SIG-M5 treated with dmso at 0.1 percent for 504 hours (cell line): Measurements from ENCODE around the gene NUDT4B.
"Not testable (repeated sequence)": the region's sequence is repeated elsewhere in the genome, so short reads cannot be mapped to it uniquely, and the experiment has no call there.

Experiments
- DNase-seq: peaks from one replicate; lab custom pipeline; 2025; ENCODE audit not compliant: unreplicated experiment; lab: John Stamatoyannopoulos, UW

The NUDT4B gene

DNA sequence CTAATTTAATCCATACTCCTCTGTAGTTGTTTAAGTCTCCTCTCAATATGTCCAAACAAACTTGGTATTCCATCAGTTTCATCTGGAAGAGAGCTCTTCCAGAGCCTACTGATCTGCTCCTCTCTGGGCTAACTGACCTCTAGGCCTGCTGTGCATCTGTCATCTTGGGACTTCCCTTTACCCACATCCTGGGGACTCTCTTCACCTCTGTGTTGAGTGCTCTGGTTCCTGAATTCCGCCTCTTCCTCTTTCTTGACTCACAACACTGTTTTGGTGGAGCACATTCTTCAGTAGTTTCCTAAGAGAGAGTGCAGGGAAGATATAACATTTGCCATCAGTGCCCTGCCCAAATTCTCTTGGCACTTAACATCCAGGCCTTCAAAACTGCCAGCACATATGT is 13.0 kb upstream of the NUDT4B start:
- not testable (repeated sequence) for DNase-seq

DNA sequence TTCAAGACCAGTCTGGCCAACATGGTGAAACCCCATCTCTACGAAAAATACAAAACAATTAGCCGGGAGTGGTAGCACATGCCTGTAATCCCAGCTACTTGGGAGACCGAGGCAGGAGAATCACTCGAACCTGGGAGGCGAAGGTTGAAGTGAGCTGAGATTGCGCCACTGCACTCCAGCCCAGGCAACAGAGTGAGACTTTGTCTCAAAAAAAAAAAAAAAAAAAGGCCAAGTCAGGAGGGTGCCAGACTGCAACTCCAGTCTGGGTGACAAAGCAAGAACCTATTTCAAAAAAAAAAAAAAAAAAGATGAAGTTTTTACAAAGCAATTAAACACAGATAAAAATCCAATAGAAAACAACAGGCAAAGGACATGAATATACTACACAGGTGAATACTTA is 9.9 kb upstream of the NUDT4B start:
- not testable (repeated sequence) for DNase-seq

DNA sequence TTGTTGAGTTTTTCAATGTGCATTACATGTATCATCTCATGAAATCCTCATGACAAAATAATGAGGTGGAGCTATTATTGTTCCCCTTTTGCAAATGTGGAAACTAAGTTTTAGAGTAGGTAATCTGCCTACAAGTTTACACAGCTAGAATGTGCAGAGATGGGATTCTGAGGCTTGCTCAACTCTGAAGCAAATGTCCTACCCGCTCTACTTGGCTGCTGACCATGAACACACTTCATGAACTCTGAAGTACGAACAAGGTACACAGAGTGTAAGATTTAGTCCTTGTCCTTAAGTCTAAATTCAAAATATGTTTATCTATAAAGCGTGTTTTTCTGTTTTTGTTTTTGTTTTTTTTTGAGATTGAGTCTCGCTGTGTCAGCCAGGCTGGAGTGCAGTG is 5.4 kb upstream of the NUDT4B start:
- not testable (repeated sequence) for DNase-seq

DNA sequence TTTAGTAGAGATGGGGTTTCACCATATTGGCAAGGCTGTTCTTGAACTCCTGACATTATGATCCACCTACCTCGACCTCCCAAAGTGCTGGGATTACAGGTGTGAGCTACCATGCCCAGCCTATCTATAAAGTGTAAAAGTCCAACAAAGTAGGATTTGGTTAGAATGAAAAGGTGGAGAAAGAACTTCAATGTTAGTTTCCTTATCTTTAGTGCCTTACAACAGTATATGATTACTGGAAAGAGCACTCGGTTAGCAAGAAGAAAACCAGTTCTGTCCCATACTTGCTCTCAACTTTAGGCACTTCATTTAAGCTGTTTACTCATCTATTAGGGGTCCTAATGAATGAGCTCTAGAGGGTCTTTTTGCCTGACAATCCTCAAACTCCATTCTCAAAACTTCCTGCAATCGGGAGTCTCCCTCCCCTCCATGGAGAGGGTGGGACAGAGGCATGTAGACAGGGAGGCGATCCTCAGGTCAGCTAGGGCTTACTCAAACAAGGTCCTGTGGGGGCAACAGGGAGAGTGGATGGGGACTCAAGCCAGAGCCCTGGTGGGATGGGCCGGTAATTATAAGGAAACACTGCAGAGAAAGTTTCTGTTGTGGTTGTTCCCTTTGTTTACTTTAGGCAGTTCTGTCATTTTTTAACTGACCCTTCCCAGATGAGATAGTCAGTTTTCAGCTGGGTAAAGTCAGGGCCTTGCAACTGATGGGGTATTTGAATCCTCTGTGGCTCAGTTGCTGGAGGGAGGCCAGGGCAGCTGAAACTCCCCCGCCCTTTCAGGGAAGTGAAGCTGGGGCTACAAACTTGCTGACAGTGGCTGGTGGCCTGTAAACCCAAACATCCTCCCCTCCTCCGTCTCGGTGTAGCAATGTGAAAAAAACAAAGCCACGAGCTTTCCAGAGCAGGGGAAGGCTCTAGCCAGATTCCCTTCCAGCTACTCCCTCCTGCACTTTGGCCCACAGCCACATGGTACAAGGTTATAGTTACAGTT is 4.6 kb upstream of the NUDT4B start:
- not testable (repeated sequence) for DNase-seq

DNA sequence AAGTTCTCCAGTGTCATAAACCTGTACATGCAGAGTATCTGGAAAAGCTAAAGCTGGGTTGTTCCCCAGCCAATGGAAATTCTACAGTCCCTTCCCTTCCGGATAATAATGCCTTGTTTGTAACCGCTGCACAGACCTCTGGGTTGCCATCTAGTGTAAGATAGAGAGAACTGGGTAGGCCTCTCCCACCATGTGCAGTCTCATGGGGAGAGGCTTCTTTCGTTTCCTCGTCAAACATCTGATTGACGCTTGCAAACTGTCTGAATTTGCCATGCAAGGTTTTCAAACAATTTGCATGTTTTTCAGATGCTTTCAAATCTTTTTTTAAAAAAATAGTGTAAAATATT is 734 bp downstream of the NUDT4B start:
- DNase-seq: not testable (repeated sequence)

DNA sequence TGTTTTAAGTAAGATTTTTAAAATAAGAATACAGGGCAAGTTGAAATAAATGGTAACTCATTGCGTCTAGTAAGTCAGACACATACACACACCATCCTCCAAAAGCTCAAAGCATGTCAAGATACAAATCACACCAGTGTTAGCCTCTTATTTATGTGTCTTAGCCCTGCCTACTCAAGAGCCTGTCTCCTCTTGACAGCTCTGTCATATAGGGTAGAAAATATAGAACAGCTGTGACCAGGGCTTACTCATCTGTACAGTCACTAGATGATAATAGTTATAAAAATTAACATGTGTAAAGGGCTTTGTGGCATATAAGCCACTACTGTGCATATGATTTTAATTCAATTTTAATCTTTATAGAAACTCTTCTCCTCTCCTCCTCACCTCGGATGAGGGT is 7.7 kb downstream of the NUDT4B start:
- not testable (repeated sequence) for DNase-seq

DNA sequence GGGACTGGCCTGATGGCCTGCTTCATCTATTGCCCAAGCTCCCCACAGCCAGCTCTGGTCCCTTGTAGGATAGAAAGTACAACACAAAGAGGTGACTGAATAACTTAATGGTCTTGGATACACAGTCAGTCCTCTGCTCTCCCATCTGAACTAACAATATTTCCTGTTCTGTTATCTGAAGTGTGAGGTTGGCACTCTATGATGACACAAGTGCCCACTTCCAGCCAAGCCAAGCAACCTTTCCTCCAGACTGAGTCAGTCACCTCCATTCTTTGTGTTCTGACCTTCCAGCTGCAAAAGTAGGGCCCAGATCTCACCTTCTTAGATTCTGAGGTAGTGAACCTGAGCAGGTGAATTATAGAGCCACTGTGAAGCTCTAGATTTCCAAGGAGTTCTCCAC is 8.9 kb downstream of the NUDT4B start:
- not testable (repeated sequence) for DNase-seq

DNA sequence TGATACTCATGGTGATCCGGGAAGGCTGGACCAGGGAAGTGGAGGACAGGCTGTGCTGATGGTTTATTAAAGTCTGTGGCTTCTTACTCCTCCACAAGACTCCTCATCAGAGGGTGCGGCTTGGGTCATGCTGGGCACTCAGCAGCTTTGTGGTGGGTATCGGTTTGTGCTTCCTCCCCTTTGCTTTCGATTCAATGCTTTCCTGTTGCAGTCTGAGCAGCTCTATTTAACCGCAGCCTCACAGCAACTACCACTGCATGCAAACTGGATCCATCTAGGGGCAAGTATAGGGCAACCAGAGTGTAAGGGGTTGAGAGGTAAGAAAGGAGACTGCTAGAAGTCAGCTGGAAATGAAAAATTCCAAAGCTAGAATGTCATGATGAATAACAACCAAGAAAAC is 9.8 kb downstream of the NUDT4B start:
- DNase-seq: not testable (repeated sequence)

DNA sequence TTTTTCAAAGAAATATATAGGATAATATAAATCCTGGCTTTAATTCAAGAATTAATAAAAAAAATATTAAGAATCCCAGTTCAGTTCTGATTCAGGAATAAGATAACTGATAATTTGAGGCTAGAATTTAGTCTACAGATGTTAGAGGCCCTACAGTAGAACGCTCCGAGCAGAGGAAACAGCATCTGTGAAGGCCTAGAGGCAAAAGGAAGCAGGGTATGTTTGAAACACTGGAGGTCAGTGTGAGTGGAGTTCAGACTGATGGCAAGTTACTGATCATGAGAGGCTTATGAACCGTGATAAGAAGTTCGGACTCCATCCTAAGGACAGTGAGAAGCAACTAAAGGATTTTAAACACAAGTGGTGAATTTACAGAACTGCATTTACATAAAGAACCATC is 10.4 kb downstream of the NUDT4B start:
- not testable (repeated sequence) for DNase-seq

DNA sequence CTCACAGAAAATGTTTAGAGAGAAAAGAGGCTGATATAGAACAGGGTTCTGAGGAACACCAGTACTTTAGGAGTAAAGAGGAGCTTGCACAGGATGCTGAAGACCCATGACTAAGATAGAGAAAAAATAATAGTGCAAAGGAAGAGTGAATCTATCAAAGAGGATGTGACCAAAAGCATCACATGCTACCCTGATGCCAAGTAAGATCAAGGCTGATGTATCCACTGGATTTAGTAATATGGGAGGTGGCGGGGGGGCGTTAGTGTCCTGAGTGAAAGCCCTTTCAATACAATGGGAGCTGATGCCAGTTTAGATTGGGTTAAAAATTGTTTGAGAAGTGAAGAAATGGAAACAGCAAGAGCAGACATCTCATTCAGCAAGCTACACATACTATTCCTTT is 11.2 kb downstream of the NUDT4B start:
- not testable (repeated sequence) for DNase-seq

DNA sequence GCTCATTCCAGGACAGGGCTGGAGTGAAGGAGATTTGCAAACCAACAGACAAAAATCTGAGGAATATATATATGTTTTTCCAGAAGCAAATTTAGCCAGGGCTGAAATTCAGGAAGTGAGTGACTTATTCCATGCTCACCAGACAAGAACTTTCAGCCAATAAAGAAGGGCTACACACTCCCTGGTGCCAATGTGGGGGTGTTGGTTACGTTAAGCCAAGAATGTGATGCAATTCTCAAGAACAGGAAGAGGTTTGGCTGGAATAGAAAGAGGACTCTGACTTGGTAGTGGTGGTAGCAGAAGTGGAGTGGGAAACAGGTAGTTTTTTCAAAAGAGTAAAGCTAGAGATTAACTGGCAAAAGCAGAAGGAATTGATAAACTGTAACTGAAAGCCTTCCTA is 11.6 kb downstream of the NUDT4B start:
- not testable (repeated sequence) for DNase-seq

DNA sequence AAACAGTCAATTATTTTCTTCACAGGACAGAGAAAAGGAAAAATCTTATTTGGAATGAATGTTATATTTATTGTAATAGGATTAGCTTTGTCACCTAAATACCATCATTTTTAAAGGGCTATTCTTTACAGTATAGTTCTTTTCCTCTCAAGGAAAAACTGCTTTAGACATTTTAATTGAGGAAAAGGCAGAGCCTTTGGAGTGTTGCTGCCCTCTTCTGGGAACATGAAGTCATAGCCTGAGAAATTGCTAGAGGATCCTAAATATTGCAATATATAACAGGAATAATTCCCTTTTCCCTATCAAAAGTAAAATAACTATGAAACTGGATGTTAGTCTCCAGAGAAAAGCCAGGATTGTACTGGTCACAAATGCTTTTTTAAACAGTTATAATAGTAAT is 12.8 kb downstream of the NUDT4B start:
- not testable (repeated sequence) for DNase-seq

DNA sequence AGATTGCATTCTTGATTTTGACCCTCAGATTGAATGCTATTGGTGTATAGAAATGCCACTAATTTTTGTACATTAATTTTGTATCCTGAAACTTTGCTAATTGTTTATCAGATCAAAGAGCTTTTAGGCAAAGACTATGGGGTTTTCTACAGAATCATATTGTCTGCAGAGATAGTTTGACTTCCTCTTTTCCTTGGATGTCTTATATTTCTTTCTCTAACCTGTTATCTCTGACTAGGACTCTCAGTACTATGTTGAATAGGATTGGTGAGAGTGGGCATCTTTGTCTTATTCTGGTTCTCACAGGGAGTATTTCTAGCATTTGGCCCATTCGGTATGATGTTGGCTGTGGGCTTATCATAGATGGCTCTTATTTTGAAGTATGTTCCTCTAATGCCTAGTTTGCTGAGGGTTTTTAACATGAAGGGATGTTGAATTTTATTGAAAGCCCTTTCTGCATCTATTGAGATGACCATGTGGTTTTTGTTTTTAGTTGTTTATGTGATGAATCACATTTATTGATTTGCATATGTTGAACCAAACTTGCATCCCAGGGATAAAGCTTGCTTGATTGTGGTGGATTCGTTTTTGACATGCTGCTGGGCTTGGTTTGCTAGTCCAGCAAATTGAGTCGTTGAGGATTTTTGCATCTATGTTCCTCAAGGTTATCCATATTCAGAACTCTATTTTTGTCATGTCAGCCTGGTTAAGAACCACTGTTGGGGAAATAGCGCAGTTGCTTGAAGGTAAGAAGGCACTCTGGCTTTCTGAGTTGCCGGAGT is 16.9 kb downstream of the NUDT4B start:
- not testable (repeated sequence) for DNase-seq

DNA sequence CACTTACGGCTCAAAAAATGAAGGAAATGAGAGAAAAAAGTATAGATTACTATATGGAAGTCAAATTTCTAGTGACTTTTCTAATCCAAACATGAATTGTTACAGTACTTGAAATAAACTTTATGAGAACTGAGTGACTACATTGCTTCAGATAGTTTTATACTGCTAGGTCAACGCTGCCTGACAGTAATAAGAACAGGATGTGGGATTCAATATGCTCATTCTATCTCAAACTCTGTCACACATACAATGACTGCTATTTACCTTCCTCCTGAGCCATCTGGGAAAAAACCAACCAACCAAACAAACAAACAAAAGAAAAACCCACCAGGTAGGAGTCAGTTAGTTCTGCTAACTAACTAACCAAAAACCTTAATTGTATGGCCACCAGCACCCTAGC is 20.0 kb downstream of the NUDT4B start:
- not testable (repeated sequence) for DNase-seq

DNA sequence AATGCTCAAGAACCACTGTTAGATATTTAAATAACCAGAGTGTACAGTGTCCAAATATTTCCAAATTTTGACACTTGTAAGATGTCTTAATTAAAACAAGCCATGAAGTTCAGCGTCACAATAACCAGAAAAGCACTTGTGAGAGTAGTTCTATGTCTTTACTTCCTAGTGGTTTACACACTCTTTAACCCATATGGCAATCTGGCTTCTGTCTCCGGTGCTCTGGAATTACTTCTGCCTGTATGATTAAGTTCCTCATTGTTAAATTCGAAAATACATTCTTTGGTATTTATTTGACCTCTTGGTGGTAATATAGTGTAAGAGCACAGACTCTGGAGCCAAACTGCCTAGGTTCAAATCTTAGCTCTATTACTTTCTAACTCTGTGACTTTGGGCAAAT is 20.9 kb downstream of the NUDT4B start:
- not testable (repeated sequence) for DNase-seq

DNA sequence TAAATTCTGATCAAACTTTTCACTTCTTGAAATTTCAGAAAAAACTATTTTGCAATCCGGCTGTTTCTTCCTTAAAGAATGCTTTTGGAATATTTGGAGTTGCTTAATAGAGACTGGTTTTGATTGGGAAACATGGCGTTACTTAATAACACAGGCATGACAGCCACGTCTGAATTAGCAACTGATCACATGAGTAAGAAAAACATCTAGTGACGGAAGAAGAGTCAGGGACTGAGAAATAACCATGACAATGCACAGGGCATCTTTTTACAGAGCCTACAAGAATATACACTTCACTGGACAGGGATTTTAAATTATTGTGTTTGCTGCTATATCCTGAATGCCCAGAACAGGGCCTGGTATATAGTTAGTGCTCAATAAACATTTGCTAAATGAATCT is 25.1 kb downstream of the NUDT4B start:
- DNase-seq: not testable (repeated sequence)

DNA sequence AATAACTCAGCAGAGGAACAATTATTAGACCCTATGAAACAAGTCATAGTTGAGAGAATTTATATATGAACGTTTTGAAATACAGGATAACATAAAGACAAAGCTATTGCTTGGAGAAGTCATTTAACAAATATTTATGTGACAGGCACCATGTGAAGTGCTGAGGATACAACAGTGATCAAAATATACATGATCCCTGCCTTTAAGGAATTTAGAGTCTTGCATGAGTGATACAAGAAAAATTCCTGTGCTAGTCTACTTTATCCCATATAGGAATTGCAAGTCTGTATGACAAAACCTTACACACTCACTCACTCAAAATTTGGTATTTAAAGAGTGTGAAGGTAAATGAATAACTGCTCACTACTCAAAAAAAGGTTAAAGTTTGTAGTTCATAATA is 25.5 kb downstream of the NUDT4B start:
- DNase-seq: not testable (repeated sequence)

DNA sequence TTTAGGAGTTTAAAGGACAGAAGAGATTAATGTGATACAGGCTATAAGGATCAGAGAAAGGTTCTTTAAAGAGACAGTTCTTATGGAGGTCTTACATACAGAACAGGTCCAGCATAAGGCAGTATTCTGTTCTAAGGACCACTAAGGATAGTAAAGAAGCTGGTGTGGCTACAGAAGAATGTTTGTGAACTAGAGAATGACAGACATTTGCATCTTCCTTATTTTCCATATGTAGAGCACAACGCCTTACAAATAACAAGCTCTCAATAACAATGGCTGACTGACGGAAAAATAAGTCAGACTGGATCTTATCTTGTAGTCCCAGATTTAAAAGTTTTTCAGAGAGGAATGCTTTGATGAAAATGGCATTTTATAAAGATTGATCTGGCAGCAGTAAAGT is 26.7 kb downstream of the NUDT4B start:
- not testable (repeated sequence) for DNase-seq

DNA sequence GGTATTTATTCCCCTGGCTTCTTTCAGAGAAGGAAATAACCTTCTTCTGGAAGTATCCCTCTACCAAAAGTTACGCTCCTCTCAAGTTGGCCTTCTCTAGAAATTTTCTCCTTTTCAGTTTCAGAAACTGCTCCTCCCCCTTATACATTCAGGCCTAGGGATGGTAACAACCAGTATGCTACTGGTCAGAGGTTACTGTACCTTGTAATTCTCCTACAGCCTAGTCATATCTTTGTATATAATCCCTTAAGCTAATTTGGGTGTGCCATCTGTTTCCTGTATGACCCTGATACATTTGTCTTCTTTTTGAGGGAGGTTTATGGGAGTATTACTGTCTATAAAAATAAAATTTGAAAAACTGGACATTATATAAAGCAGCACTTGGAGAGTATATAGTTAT is 29.1 kb downstream of the NUDT4B start:
- DNase-seq: not testable (repeated sequence)

DNA sequence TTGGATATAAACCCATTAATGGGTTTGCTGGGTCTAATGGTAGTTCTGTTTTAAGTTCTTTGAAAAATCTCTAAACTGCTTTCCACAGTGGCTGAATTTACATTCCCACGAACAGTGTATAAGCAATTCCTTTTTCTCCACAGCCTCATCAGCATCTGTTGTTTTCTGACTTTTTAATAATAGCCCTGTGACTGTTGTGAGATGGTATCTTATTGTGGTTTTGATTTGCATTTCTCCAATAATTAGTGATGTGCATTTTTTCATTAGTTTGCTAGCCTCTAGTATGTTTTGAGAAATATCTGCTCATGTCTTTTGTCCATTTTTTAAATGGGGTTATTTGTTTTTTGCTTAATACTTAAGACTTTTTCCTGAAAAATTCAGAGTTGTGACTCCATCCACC is 31.8 kb downstream of the NUDT4B start:
- DNase-seq: not testable (repeated sequence)

DNA sequence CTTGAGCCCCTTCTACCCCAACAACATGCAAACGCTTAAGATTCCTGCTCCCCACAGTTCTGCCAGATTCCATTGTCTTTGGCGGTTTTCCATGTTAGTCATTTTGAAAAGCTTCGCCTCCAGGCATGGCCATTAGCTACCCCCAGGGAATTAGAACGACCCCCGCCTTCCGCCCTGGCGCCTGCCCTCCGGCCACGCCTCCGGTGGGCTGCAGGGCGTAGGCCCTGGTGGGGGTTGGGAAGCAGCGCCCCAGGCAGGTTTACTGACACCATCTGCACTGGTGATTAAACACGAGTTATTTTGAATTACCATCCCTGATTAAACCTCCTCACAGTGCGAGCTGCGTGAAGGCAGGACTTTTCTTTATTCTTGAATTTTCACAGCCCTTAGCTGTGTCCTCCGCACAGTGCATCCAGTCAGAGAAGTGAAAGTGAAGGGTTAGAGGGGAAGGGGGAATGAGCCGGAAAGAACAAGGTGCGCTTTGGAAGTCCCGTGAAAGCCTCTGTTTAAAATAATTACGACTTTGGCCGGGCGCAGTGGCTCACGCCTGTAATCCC is 43.0 kb downstream of the NUDT4B start:
- not testable (repeated sequence) for DNase-seq
